ENCODE measurements around the gene HOXA6.

- no peak for TF ChIP-seq GABPA (IDR thresholded peaks at IDR 0.05 in 1 of 2, conservative IDR thresholded peaks at IDR 0.05 in 1 of 2)
- no peak for TF ChIP-seq SP1 (IDR thresholded peaks at IDR 0.05)
- TF ChIP-seq CTCF (IDR thresholded peaks at IDR 0.05; ENCODE audit: low read depth, low read length, missing input control): no peak
- TF ChIP-seq ZBTB33 (IDR thresholded peaks at IDR 0.05): no peak
- TF ChIP-seq NR2F2 (IDR thresholded peaks at IDR 0.05): no peak
Observed at GRCh38 chr7:27154369-27154768, 6.8 kb upstream of the HOXA6 start.
